K562 (cell line): ENCODE measurements around the gene RNF19B. TPM values are rescaled to one million over a fixed set of nuclear protein-coding genes. Genes with fewer than 3 reads are reported as not detected.

Source experiments
- ATAC-seq: fragments of 200-7000 bp; cut with Tn5 transposase; 3 replicates; pipeline ENCODE4 v1.9.1; 2020; ENCODE audit warnings: moderate library complexity
- BruUV-seq: library from RNA; stranded (reverse); fragments of 400-500 nt; replicated peaks from 2 replicates; lab custom pipeline; 2021; lab: Mats Ljungman, UMichigan
- CTCF ChIA-PET: fragments of 300-600 bp; formaldehyde crosslinking; extraction: SDS; loops from one replicate; lab custom pipeline; 2021; ENCODE audit warnings: low intra/inter-chr PET ratio; lab: Yijun Ruan, JAX
- POLR2A ChIA-PET: fragments of 300-600, 350-650 bp; sonication (Branson Sonifier 250); formaldehyde crosslinking; extraction: SDS; loops from one replicate; lab custom pipeline; 2021; ENCODE audit warnings: antibody characterized with exemption, inconsistent platforms; lab: Yijun Ruan, JAX
- DNase-seq, 4 experiments: peaks; one replicate each; pipeline versions ENCODE4 v3.0.0 to v3.0.0-alpha.2; 2011 to 2018; ENCODE audit warnings: low spot score in 3 of 4, mixed read lengths in 3 of 4; ENCODE audit errors: extremely low read depth in 1 of 4
- FAIRE-seq: peaks from 2 replicates; lab custom pipeline; 2011; peaks lifted over from hg19 to GRCh38; lab: Jason Lieb, UNC
- H2AFZ ChIP-seq: 2 replicates; pipeline ENCODE4 v1.6.0; 2011; ENCODE audit warnings: low read depth, low read length, control low read depth, inconsistent platforms
- H3K27ac ChIP-seq: fragments of 200-600 bp; 3 replicates; pipeline ENCODE4 v1.8.0; 2011; ENCODE audit warnings: low read depth, mild to moderate bottlenecking, control low read depth, inconsistent platforms, low read length, moderate library complexity, mixed read lengths; ENCODE audit errors: extremely low read depth
- H3K27me3 ChIP-seq, 2 experiments: fragments of 300-600 bp in 1 of 2; 2 replicates in 1 of 2; 3 replicates in 1 of 2; pipeline versions ENCODE4 v1.6.0 to v1.8.0; 2011; ENCODE audit warnings: inconsistent platforms in 2 of 2, low read length in 2 of 2, mild to moderate bottlenecking in 1 of 2, mixed read lengths in 1 of 2, moderate library complexity in 1 of 2; ENCODE audit not compliant: control insufficient read depth in 2 of 2, insufficient read depth in 2 of 2
- H3K36me3 ChIP-seq: fragments of 300-600 bp; 3 replicates; pipeline ENCODE4 v1.8.0; 2011; ENCODE audit warnings: mild to moderate bottlenecking, low read length, inconsistent platforms; ENCODE audit not compliant: control insufficient read depth, insufficient read depth
- H3K4me1 ChIP-seq, 2 experiments: fragments of 200-600 bp in 1 of 2; replicated peaks in 1 of 2; 2 replicates in 1 of 2; 3 replicates in 1 of 2; pipeline versions ENCODE4 v1.5.1 to v1.8.0; 2011; ENCODE audit warnings: inconsistent platforms in 2 of 2, low read length in 2 of 2, mild to moderate bottlenecking in 1 of 2, mixed read lengths in 1 of 2, moderate library complexity in 1 of 2; ENCODE audit not compliant: control insufficient read depth in 2 of 2, insufficient read depth in 2 of 2
- H3K4me2 ChIP-seq: 2 replicates; pipeline ENCODE4 v1.6.1; 2011; ENCODE audit warnings: low read length, control low read depth, inconsistent platforms, mixed read lengths; ENCODE audit not compliant: insufficient read depth
- H3K4me3 ChIP-seq: fragments of 200-600 bp; sonication (generic), shearing (Covaris generic); 2 replicates; pipeline ENCODE4 v1.5.1; 2016; ENCODE audit warnings: control low read depth, inconsistent platforms
- H3K79me2 ChIP-seq: fragments of 200-600 bp; 3 replicates; pipeline ENCODE4 v1.8.0; 2011; ENCODE audit warnings: low read length, inconsistent platforms; ENCODE audit not compliant: control insufficient read depth, insufficient read depth
- H3K9ac ChIP-seq, 2 experiments: 2 replicates each; pipeline versions ENCODE4 v1.6.0 to v1.6.1; 2011; ENCODE audit warnings: low read depth in 2 of 2, low read length in 2 of 2, control low read depth in 1 of 2, inconsistent platforms in 1 of 2, mild to moderate bottlenecking in 1 of 2, mixed read lengths in 1 of 2; ENCODE audit not compliant: insufficient read depth in 1 of 2
- H3K9me1 ChIP-seq: one replicate; pipeline ENCODE4 v1.6.0; 2011; ENCODE audit warnings: inconsistent platforms, mild to moderate bottlenecking, low read length, moderate library complexity; ENCODE audit not compliant: control insufficient read depth, insufficient read depth
- H3K9me3 ChIP-seq: replicated peaks from 2 replicates; pipeline ENCODE4 v1.5.1; 2011; ENCODE audit warnings: low read depth, low read length, inconsistent platforms; ENCODE audit not compliant: control insufficient read depth, insufficient read depth
- H4K20me1 ChIP-seq: replicated peaks from 2 replicates; pipeline ENCODE4 v1.6.1; 2011; ENCODE audit warnings: low read length, inconsistent platforms, mixed read lengths; ENCODE audit not compliant: control insufficient read depth, insufficient read depth
- AFF4 ChIP-seq: sonication (generic); formaldehyde crosslinking; IDR thresholded peaks from 2 replicates; pipeline ENCODE4 v1.8.0; 2023; ENCODE audit warnings: mild to moderate bottlenecking, missing genetic modification reagents
- CREB1 ChIP-seq, 2 experiments: sonication (generic) in 1 of 2; formaldehyde crosslinking in 1 of 2; IDR thresholded peaks; 2 replicates each; pipeline versions ENCODE4 v1.6.1 to v1.8.0; 2012 to 2022; ENCODE audit warnings: inconsistent platforms in 1 of 2, mild to moderate bottlenecking in 1 of 2, missing genetic modification reagents in 1 of 2, moderate library complexity in 1 of 2
- EGR1 ChIP-seq: fragments of 450-650 bp; conservative IDR thresholded peaks from 2 replicates; pipeline ENCODE4 v1.6.1; 2017; ENCODE audit warnings: mild to moderate bottlenecking
- FOSL1 ChIP-seq: fragments of 200-800 bp; sonication (Bioruptor generic); conservative IDR thresholded peaks from 2 replicates; pipeline ENCODE4 v1.6.1; 2016; ENCODE audit warnings: missing genetic modification characterization, missing compliant biosample characterization
- HOXB6 ChIP-seq: fragments of 250-450 bp; sonication (Bioruptor Pico); IDR thresholded peaks from 2 replicates; pipeline ENCODE4 v1.5.1; 2022; ENCODE audit warnings: mild to moderate bottlenecking, borderline replicate concordance
- RNF2 ChIP-seq: sonication (generic); IDR thresholded peaks from 2 replicates; pipeline ENCODE4 v1.6.1; 2016
- SFPQ ChIP-seq: fragments of 200-400 bp; formaldehyde crosslinking; IDR thresholded peaks from 2 replicates; pipeline ENCODE4 v1.6.1; 2017; ENCODE audit warnings: mild to moderate bottlenecking, low read depth, low read length, moderate library complexity
- TAF1 ChIP-seq: IDR thresholded peaks from 2 replicates; pipeline ENCODE4 v1.6.1; 2011; ENCODE audit warnings: mild to moderate bottlenecking, low read length, moderate library complexity; ENCODE audit not compliant: insufficient read depth, control insufficient read depth, severe bottlenecking; ENCODE audit errors: extremely low read depth
- ZBED1 ChIP-seq: IDR thresholded peaks from 2 replicates; pipeline ENCODE4 v1.6.1; 2014
- ZNF146 ChIP-seq: IDR thresholded peaks from one replicate; pipeline ENCODE4 v1.6.1; 2018; ENCODE audit warnings: missing compliant biosample characterization; ENCODE audit not compliant: unreplicated experiment
- ZNF23 ChIP-seq: fragments of 250-450 bp; sonication (Bioruptor Pico); IDR thresholded peaks from 2 replicates; pipeline ENCODE4 v1.4.0; 2020; ENCODE audit warnings: mild to moderate bottlenecking
- WGBS: fragments of 100-300 bp; shearing (Covaris generic); methylation state at CpG from one replicate; pipeline ENCODE4 v1.1.6; 2016; ENCODE audit warnings: low coverage, mixed read lengths; ENCODE audit not compliant: insufficient coverage; ENCODE audit errors: missing lambda C conversion rate; 5-methylcytosine and 5-hydroxymethylcytosine counted together
- in situ Hi-C: fragments of 300-500 bp; cut with MboI; formaldehyde crosslinking; loops from 4 replicates; pipeline ENCODE4 v1.15.0; 2018; ENCODE audit warnings: inconsistent platforms, mixed read lengths
- intact Hi-C: fragments of 100-400 bp; cut with micrococcal nuclease; formaldehyde crosslinking; loops from 2 replicates; pipeline ENCODE4 v1.14.2; 2022
- polyA plus RNA-seq, 8 experiments: library from polyadenylated mRNA; depleted of rRNA in 4 of 8; stranded (reverse) in 5 of 8; unstranded in 3 of 8; fragments of >200 nt; fragmentation: Nextera tagmentation in 2 of 8; fragmentation: Illumina TruSeq in 1 of 8; extraction: Ambion mirVana in 2 of 8; extraction: Trizol in 1 of 8; gene quantifications; 2 replicates each; pipeline versions ENCODE4 v1.2.1 to v1.2.3, GENCODE V29; 2011 to 2014; ENCODE audit warnings: inconsistent platforms in 1 of 8, missing spikeins in 1 of 8
- total RNA-seq, 7 experiments: library from RNA; depleted of rRNA in 6 of 7; stranded (reverse); fragments of >200 nt in 6 of 7; fragmentation: Illumina TruSeq in 2 of 7; extraction: Trizol in 2 of 7; gene quantifications; 2 replicates each; pipeline versions ENCODE4 v1.2.1 to v1.2.3, GENCODE V29; 2011 to 2021; ENCODE audit warnings: low replicate concordance in 1 of 7

The RNF19B gene
- total and polyA plus RNA-seq, 9 of the 15 experiments (the other 6 are each of a cell fraction or from before 2014, with no cell fraction given) = 2.6 to 14.9 (median 10.1) TPM

- POLR2A ChIA-PET = interaction anchor here (0.8 to 1.5 kb wide), 2 partner anchors 37 to 71 kb away, joined by 3 to 4 read pairs; no protein-coding TSS in a partner anchor
These were observed 3.4 kb upstream of the RNF19B start for GRCh38 chr1:32967888-32968568.

GRCh38 chr1:32966900-32967299 lies 2.3 kb upstream of the RNF19B start:
- ChIA-PET POLR2A (interaction anchor here (0.6 to 1.5 kb wide), 4 partner anchors 18 to 190 kb away, joined by 3 to 4 read pairs (median 3); no protein-coding TSS in a partner anchor), CTCF (no interaction called here)
- no peak overlapping the region for H3K27ac ChIP-seq
- FAIRE-seq (no peak), ATAC-seq (no peak), DNase-seq (peak in 1 of 4 experiments; percentile 57)
- intact Hi-C loops = no loop called here
- no peaks in the 10 kb centered on the region for H3K36me3 ChIP-seq
- 19% methylated on average over 2 of the region's 2 CpGs for WGBS
- no peak overlapping the region for H3K9ac ChIP-seq
- H3K4me3 ChIP-seq = no peak overlapping the region
- peak overlapping the region; percentile 23 for H2AFZ ChIP-seq
- peak overlapping the region; percentile 17; the same call in 1 of the 2 replicates for H3K4me2 ChIP-seq
- in situ Hi-C loops = no loop called here
- H3K9me1 ChIP-seq = no peaks in the 10 kb centered on the region
- H3K9me3 ChIP-seq = no peaks in the 10 kb centered on the region
- H3K27me3 ChIP-seq = peaks cover 5 to 6% of the 10 kb centered on the region in 2 experiments; a peak in 4 of 5 replicates
- peaks cover 7% of the 10 kb centered on the region; the same call in 1 of the 2 replicates for H4K20me1 ChIP-seq
- no TSS peak for BruUV-seq
- peaks cover 19% of the 10 kb centered on the region for H3K79me2 ChIP-seq
- peaks cover 28 to 35% of the 10 kb centered on the region in 2 experiments for H3K4me1 ChIP-seq
- TF ChIP-seq SFPQ (no peak), AFF4 (CRISPR knock-in tag) (peak; percentile 40; the same call in 1 of the 2 replicates), CREB1 (IDR thresholded peaks at IDR 0.05) (peak; percentile 63), CREB1 (CRISPR knock-in tag; IDR thresholded peaks at IDR 0.05) (peak; percentile 55; the same call in 1 of the 2 replicates)

More at GRCh38 chr1:32967888-32968568, 3.4 kb upstream of the RNF19B start:
- H3K9me3 ChIP-seq = no peaks in the 10 kb centered on the region
- DNase-seq (no peak), FAIRE-seq (no peak), ATAC-seq (no peak)
- intact Hi-C loops (no loop called here), in situ Hi-C loops (no loop called here)
- no peak overlapping the region for H3K4me3 ChIP-seq
- H3K27ac ChIP-seq = no peak overlapping the region
- BruUV-seq = no TSS peak
- H3K79me2 ChIP-seq = peaks cover 8% of the 10 kb centered on the region
- TF ChIP-seq ZBED1 = no peak
- TF ChIP-seq FOSL1 (tag) = peak; percentile 36; the same call in 1 of the 2 replicates
- TF ChIP-seq RNF2 = no peak
- no peak for TF ChIP-seq HOXB6 (CRISPR knock-in tag)
- no peak for TF ChIP-seq ZNF146 (CRISPR knock-in tag)
- TF ChIP-seq ZNF23 = no peak
- TF ChIP-seq TAF1 = no peak
- TF ChIP-seq EGR1 = peak; percentile 43
- peaks cover 10 to 13% of the 10 kb centered on the region in 2 experiments; a peak in 4 of 5 replicates for H3K27me3 ChIP-seq
- peaks cover 20 to 32% of the 10 kb centered on the region in 2 experiments for H3K4me1 ChIP-seq
- no peaks in the 10 kb centered on the region for H3K36me3 ChIP-seq
- H3K9me1 ChIP-seq = no peaks in the 10 kb centered on the region
- 0 out of 2 replicates have a peak overlapping the region, but pooled peaks have one; percentile 16 for H2AFZ ChIP-seq
- 8% methylated on average over 4 of the region's 4 CpGs for WGBS
- H3K4me2 ChIP-seq = no peak overlapping the region
- no peak overlapping the region for H3K9ac ChIP-seq
- peaks cover 3% of the 10 kb centered on the region; the same call in 1 of the 2 replicates for H4K20me1 ChIP-seq
- CTCF ChIA-PET = no interaction called here
